B cell (primary cell): Measurements from ENCODE around the gene OR6K3. TPM values are rescaled to one million over a fixed set of nuclear protein-coding genes. Genes with fewer than 3 reads are reported as not detected.

Source experiments
- ATAC-seq: fragments of 200-7000 bp; cut with Tn5 transposase; one replicate; pipeline ENCODE4 v1.10.0; 2021; ENCODE audit warnings: low read depth, mild to moderate bottlenecking, moderate number of reproducible peaks, moderate library complexity
- CTCF ChIA-PET: fragments of 350-600 bp; sonication (Branson Sonifier 250); formaldehyde crosslinking; loops from one replicate; lab custom pipeline; 2021; ENCODE audit warnings: antibody characterized with exemption, inconsistent platforms; lab: Charles Lee
- POLR2A ChIA-PET: fragments of 350-600 bp; sonication (Branson Sonifier 250); formaldehyde crosslinking; loops from one replicate; lab custom pipeline; 2021; ENCODE audit warnings: antibody characterized with exemption; lab: Charles Lee
- DNase-seq: peaks from one replicate; pipeline ENCODE4 v3.0.0; 2013
- H2AFZ ChIP-seq: 2 replicates; pipeline ENCODE4 v1.6.1; 2012; ENCODE audit warnings: mild to moderate bottlenecking, low read depth, low read length; ENCODE audit not compliant: insufficient read depth, poor library complexity, severe bottlenecking
- H3K27ac ChIP-seq, 2 donors: 1 replicate in 1 of 2; 2 replicates in 1 of 2; pipeline ENCODE4 v1.5.1; 2012 to 2013; ENCODE audit warnings: low read length in 2 of 2, mild to moderate bottlenecking in 2 of 2, moderate library complexity in 1 of 2
- H3K27me3 ChIP-seq, 4 experiments: fragments of 200-600 bp in 1 of 4; sonication (generic) in 1 of 4; replicated peaks in 1 of 4; 1 replicate in 2 of 4; 2 replicates in 2 of 4; pipeline versions ENCODE4 v1.6.1 to v1.7.0; 2013 to 2016; ENCODE audit warnings: low read length in 3 of 4, mild to moderate bottlenecking in 2 of 4, mixed read lengths in 1 of 4, moderate library complexity in 1 of 4; ENCODE audit not compliant: insufficient read depth in 4 of 4, control insufficient read depth in 3 of 4; ENCODE audit errors: control extremely low read depth in 1 of 4
- H3K36me3 ChIP-seq, 2 experiments: replicated peaks in 1 of 2; 1 replicate in 1 of 2; 2 replicates in 1 of 2; pipeline versions ENCODE4 v1.6.1 to v1.7.1; 2013; ENCODE audit warnings: low read length in 1 of 2; ENCODE audit not compliant: insufficient read depth in 2 of 2, control insufficient read depth in 1 of 2; ENCODE audit errors: control extremely low read depth in 1 of 2, extremely low read depth in 1 of 2
- H3K4me1 ChIP-seq, 2 donors: fragments of 200-600 bp in 1 of 2; sonication (generic) in 1 of 2; 1 replicate in 1 of 2; 2 replicates in 1 of 2; pipeline versions ENCODE4 v1.5.1 to v1.6.1; 2013 to 2017; ENCODE audit warnings: low read length in 2 of 2; ENCODE audit not compliant: control insufficient read depth in 2 of 2, insufficient read depth in 2 of 2
- H3K4me2 ChIP-seq: replicated peaks from 2 replicates; pipeline ENCODE3; 2012; ENCODE audit warnings: mild to moderate bottlenecking, low read depth, low read length; ENCODE audit not compliant: poor library complexity, severe bottlenecking
- H3K4me3 ChIP-seq, 5 experiments: fragments of 200-600 bp in 1 of 5; sonication (generic) in 1 of 5; 1 replicate in 3 of 5; 2 replicates in 2 of 5; pipeline versions ENCODE4 v1.5.1 to v1.7.0; 2011 to 2016; ENCODE audit warnings: low read length in 4 of 5, mild to moderate bottlenecking in 4 of 5, low read depth in 2 of 5, control low read depth in 1 of 5, moderate library complexity in 1 of 5; ENCODE audit not compliant: insufficient read depth in 1 of 5; ENCODE audit errors: control extremely low read depth in 1 of 5, extremely low read depth in 1 of 5
- H3K79me2 ChIP-seq: fragments of 200-600 bp; sonication (generic); one replicate; pipeline ENCODE4 v1.6.0; 2016; ENCODE audit warnings: low read length; ENCODE audit not compliant: control insufficient read depth, insufficient read depth
- H3K9ac ChIP-seq: fragments of 200-600 bp; sonication (generic); 2 replicates; pipeline ENCODE4 v1.6.1; 2017; ENCODE audit warnings: mild to moderate bottlenecking, low read length, moderate library complexity
- H3K9me3 ChIP-seq, 3 donors: one replicate each; pipeline versions ENCODE4 v1.6.1 to v1.7.1; 2013; ENCODE audit warnings: low read length in 2 of 3; ENCODE audit not compliant: control insufficient read depth in 2 of 3, insufficient read depth in 1 of 3; ENCODE audit errors: control extremely low read depth in 1 of 3
- H4K20me1 ChIP-seq: 2 replicates; pipeline ENCODE4 v1.6.0; 2012; ENCODE audit warnings: mild to moderate bottlenecking, low read length; ENCODE audit not compliant: insufficient read depth, control insufficient read depth, poor library complexity, severe bottlenecking
- H3K27ac Mint-ChIP-seq: one replicate; pipeline ENCODE4 v1.8.0; 2021; ENCODE audit warnings: mixed read lengths
- H3K27me3 Mint-ChIP-seq: one replicate; pipeline ENCODE4 v1.8.0; 2021; ENCODE audit warnings: mixed read lengths
- H3K4me1 Mint-ChIP-seq: one replicate; pipeline ENCODE4 v1.8.0; 2021; ENCODE audit warnings: mixed read lengths
- H3K4me3 Mint-ChIP-seq: one replicate; pipeline ENCODE4 v1.8.0; 2021; ENCODE audit warnings: mixed read lengths
- H3K9me3 Mint-ChIP-seq: one replicate; pipeline ENCODE4 v1.8.0; 2022; ENCODE audit warnings: mixed read lengths; ENCODE audit not compliant: insufficient read depth
- EZH2 ChIP-seq: IDR thresholded peaks from 2 replicates; pipeline ENCODE4 v1.6.1; 2012; ENCODE audit warnings: borderline replicate concordance, low read depth, mild to moderate bottlenecking, moderate library complexity, low read length; ENCODE audit not compliant: insufficient read depth, poor library complexity, severe bottlenecking
- WGBS: methylation state at CpG from one replicate; pipeline ENCODE4 v1.1.5; 2013; ENCODE audit warnings: missing lambda C conversion rate; ENCODE audit not compliant: insufficient coverage; 5-methylcytosine and 5-hydroxymethylcytosine counted together
- intact Hi-C: fragments of 100-400 bp; cut with micrococcal nuclease; formaldehyde crosslinking; loops from one replicate; pipeline ENCODE4 v1.10.0; 2022
- polyA plus RNA-seq: library from polyadenylated mRNA; depleted of rRNA; stranded (reverse); fragments of >200 nt; gene quantifications from 2 replicates; pipeline ENCODE4 v1.2.3, GENCODE V29; 2012
- total RNA-seq, 2 donors: library from RNA; stranded (reverse); fragments of 120-200 nt in 1 of 2; gene quantifications; 1 replicate in 1 of 2; 2 replicates in 1 of 2; pipeline versions ENCODE4 v1.2.3 to v1.2.4, GENCODE V29; 2013 to 2022
- TF ChIP-seq, protein P1 (sequence below): fragments of 200-600 bp; IDR thresholded peaks from one replicate; pipeline ENCODE4 v1.8.0; 2022; ENCODE audit warnings: antibody characterized with exemption, mild to moderate bottlenecking

OR6K3 gene
- total and polyA plus RNA-seq, 2 donors (not counting 1 experiment from before 2014, with no cell fraction given) = not detected

DNA sequence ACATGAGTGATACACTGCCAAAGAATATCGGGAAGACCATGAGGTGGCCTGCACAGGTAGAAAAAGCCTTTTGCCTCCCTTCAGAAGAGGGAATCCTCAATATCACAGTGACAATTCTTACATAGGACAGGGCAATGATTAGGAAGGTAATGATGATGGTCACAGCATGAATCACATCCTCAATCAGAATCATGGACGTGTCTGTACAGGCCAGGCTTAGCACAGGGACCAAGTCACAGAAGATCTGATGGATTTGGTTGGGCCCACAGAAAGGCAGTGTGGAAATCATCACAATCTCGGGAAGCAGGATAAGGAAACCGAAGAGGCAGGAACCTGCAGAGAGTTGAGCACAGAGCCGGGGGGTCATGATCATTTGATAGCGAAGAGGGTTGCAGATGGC, 3.2 kb downstream of the OR6K3 start:
- DNase-seq (no peak), ATAC-seq (no peak)
- Histone ChIP-seq H3K4me1 (no peaks in the 10 kb centered on the region), H3K4me3 (no peak overlapping the region), H3K79me2 (no peaks in the 10 kb centered on the region), H4K20me1 (no peaks in the 10 kb centered on the region), H3K27me3 (peaks cover 0 to 8% (median 0%) of the 10 kb centered on the region in 4 experiments), H2AFZ (no peak overlapping the region), H3K4me2 (no peak overlapping the region), H3K36me3 (no peaks in the 10 kb centered on the region), H3K9ac (no peak overlapping the region), H3K27ac (no peak overlapping the region), H3K9me3 (peaks cover 0 to 1% (median 0%) of the 10 kb centered on the region in 3 donors)
- intact Hi-C loops = no loop called here
- 81% methylated on average over 5 of the region's 6 CpGs for WGBS
- TF ChIP-seq, protein P1, sequence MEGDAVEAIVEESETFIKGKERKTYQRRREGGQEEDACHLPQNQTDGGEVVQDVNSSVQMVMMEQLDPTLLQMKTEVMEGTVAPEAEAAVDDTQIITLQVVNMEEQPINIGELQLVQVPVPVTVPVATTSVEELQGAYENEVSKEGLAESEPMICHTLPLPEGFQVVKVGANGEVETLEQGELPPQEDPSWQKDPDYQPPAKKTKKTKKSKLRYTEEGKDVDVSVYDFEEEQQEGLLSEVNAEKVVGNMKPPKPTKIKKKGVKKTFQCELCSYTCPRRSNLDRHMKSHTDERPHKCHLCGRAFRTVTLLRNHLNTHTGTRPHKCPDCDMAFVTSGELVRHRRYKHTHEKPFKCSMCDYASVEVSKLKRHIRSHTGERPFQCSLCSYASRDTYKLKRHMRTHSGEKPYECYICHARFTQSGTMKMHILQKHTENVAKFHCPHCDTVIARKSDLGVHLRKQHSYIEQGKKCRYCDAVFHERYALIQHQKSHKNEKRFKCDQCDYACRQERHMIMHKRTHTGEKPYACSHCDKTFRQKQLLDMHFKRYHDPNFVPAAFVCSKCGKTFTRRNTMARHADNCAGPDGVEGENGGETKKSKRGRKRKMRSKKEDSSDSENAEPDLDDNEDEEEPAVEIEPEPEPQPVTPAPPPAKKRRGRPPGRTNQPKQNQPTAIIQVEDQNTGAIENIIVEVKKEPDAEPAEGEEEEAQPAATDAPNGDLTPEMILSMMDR = no peak
- TF ChIP-seq EZH2 = no peak
- no peak overlapping the region for H3K27ac Mint-ChIP-seq
- H3K9me3 Mint-ChIP-seq = no peaks in the 10 kb centered on the region
- no peak overlapping the region for H3K4me3 Mint-ChIP-seq
- ChIA-PET CTCF (no interaction called here), POLR2A (no interaction called here)
- no peaks in the 10 kb centered on the region for H3K4me1 Mint-ChIP-seq
- H3K27me3 Mint-ChIP-seq = peaks cover 21% of the 10 kb centered on the region

DNA sequence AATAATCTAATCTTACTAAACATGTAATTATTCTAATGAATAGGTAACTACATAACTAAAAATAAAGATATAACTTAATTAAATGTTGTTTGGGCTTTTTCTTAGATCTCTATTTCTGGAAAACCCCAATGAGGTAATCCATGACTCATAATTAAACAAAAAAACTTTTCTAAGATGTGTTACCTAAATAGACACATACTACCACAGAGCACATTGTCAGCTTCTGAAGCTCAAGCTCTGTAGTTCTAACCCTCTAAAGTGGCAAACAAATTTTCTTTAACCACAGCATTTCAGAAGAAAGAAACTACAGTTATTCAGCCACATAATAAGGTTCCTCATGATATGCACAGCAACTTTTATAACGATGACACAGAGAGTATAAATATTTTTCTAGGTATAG, 4.2 kb downstream of the OR6K3 start:
- Histone ChIP-seq H3K4me3 (no peak overlapping the region), H3K4me1 (no peaks in the 10 kb centered on the region), H3K9me3 (peaks cover 0 to 1% (median 0%) of the 10 kb centered on the region in 3 donors), H3K27me3 (peaks cover 0 to 11% (median 0%) of the 10 kb centered on the region in 4 experiments), H3K27ac (no peak overlapping the region), H2AFZ (no peak overlapping the region), H3K79me2 (no peaks in the 10 kb centered on the region), H3K9ac (no peak overlapping the region), H3K36me3 (no peaks in the 10 kb centered on the region), H4K20me1 (no peaks in the 10 kb centered on the region), H3K4me2 (no peak overlapping the region)
- ATAC-seq (no peak), DNase-seq (no peak)
- WGBS = no CpG with 5 or more reads among the region's 1 CpG
- TF ChIP-seq, protein P1 = no peak
- no peak for TF ChIP-seq EZH2
- Mint-ChIP-seq H3K4me1 (no peaks in the 10 kb centered on the region), H3K4me3 (no peak overlapping the region), H3K9me3 (no peaks in the 10 kb centered on the region), H3K27me3 (peaks cover 26% of the 10 kb centered on the region), H3K27ac (no peak overlapping the region)
- CTCF ChIA-PET = no interaction called here
- POLR2A ChIA-PET = no interaction called here
- intact Hi-C loops = no loop called here
